GM12878 (cell line): ENCODE results near the gene CCDC24. TPM values are rescaled to one million over a fixed set of nuclear protein-coding genes. Genes with fewer than 3 reads are reported as not detected.

Source experiments
- ATAC-seq: fragments of 200-7000 bp; cut with Tn5 transposase; 3 replicates; pipeline ENCODE4 v1.9.1; 2020; ENCODE audit warnings: mild to moderate bottlenecking, moderate library complexity
- BruUV-seq: library from RNA; stranded (reverse); fragments of 400-500 nt; replicated peaks from 2 replicates; lab custom pipeline; 2021; lab: Mats Ljungman, UMichigan
- CTCF ChIA-PET: fragments of 300-600 bp; sonication (Branson Sonifier 250); formaldehyde crosslinking; extraction: SDS; loops from one replicate; lab custom pipeline; 2021; ENCODE audit warnings: inconsistent platforms; lab: Yijun Ruan, JAX
- POLR2A ChIA-PET: fragments of 350-600 bp; formaldehyde crosslinking; extraction: SDS; loops from one replicate; lab custom pipeline; 2021; ENCODE audit warnings: inconsistent platforms; lab: Charles Lee
- RAD21 ChIA-PET: fragments of 300-600 bp; sonication (Branson Sonifier 250); formaldehyde crosslinking; loops from one replicate; lab custom pipeline; 2023; ENCODE audit warnings: antibody characterized with exemption; ENCODE audit not compliant: unreplicated experiment; lab: Charles Lee
- SMC1A ChIA-PET: fragments of 300-600 bp; sonication (Branson Sonifier 250); formaldehyde crosslinking; loops from one replicate; lab custom pipeline; 2023; ENCODE audit not compliant: unreplicated experiment, uncharacterized antibody; lab: Charles Lee
- DNase-seq: peaks from one replicate; pipeline ENCODE4 v3.0.0-alpha.2; 2011; ENCODE audit warnings: low read depth, low spot score
- FAIRE-seq: peaks from 3 replicates; lab custom pipeline; 2011; peaks lifted over from hg19 to GRCh38; lab: Jason Lieb, UNC
- H2AFZ ChIP-seq: 2 replicates; pipeline ENCODE4 v1.6.0; 2011; ENCODE audit warnings: low read depth, low read length, control low read depth; ENCODE audit not compliant: control insufficient read depth
- H3K27ac ChIP-seq: 2 replicates; pipeline ENCODE4 v1.5.1; 2011; ENCODE audit warnings: control low read depth; ENCODE audit not compliant: control insufficient read depth, insufficient read depth
- H3K27me3 ChIP-seq, 2 experiments: replicated peaks in 1 of 2; 2 replicates each; pipeline versions ENCODE4 v1.6.0 to v1.6.1; 2011; ENCODE audit warnings: low read length in 1 of 2; ENCODE audit not compliant: control insufficient read depth in 2 of 2, insufficient read depth in 2 of 2
- H3K36me3 ChIP-seq, 2 experiments: 2 replicates each; pipeline ENCODE4 v1.5.1; 2011; ENCODE audit warnings: low read length in 1 of 2; ENCODE audit not compliant: control insufficient read depth in 2 of 2, insufficient read depth in 2 of 2
- H3K4me1 ChIP-seq: 2 replicates; pipeline ENCODE4 v1.6.1; 2011; ENCODE audit warnings: mild to moderate bottlenecking, low read length, moderate library complexity, mixed read lengths; ENCODE audit not compliant: control insufficient read depth, insufficient read depth
- H3K4me2 ChIP-seq: 2 replicates; pipeline ENCODE4 v1.6.0; 2011; ENCODE audit warnings: control low read depth; ENCODE audit not compliant: control insufficient read depth, insufficient read depth
- H3K4me3 ChIP-seq: fragments of 200-600 bp; sonication (generic); 2 replicates; pipeline ENCODE4 v1.5.1; 2016
- H3K79me2 ChIP-seq: 2 replicates; pipeline ENCODE4 v1.6.0; 2011; ENCODE audit warnings: low read length; ENCODE audit not compliant: control insufficient read depth, insufficient read depth
- H3K9ac ChIP-seq: 2 replicates; pipeline ENCODE4 v1.8.0; 2011; ENCODE audit warnings: low read length, control low read depth, mixed read lengths; ENCODE audit not compliant: control insufficient read depth, insufficient read depth
- H3K9me3 ChIP-seq: replicated peaks from 3 replicates; pipeline ENCODE4 v1.5.1; 2011; ENCODE audit warnings: mild to moderate bottlenecking, low read length; ENCODE audit not compliant: control insufficient read depth, insufficient read depth
- H4K20me1 ChIP-seq: 2 replicates; pipeline ENCODE4 v1.6.0; 2011; ENCODE audit not compliant: control insufficient read depth, insufficient read depth
- EP300 ChIP-seq, 2 experiments: fragments of 150-350 bp in 1 of 2; IDR thresholded peaks; 2 replicates each; pipeline ENCODE4 v1.6.1; 2011 to 2012; ENCODE audit warnings: low read depth in 2 of 2, low read length in 2 of 2, borderline replicate concordance in 1 of 2, improper control_type of control experiment in 1 of 2, inconsistent platforms in 1 of 2; ENCODE audit not compliant: control insufficient read depth in 1 of 2
- FOXK2 ChIP-seq: fragments of 450-650 bp; IDR thresholded peaks from 2 replicates; pipeline ENCODE4 v1.6.1; 2017; ENCODE audit warnings: mild to moderate bottlenecking, moderate library complexity
- MEF2B ChIP-seq: fragments of 450-650 bp; IDR thresholded peaks from 2 replicates; pipeline ENCODE4 v1.6.1; 2018; ENCODE audit warnings: mild to moderate bottlenecking, moderate library complexity; ENCODE audit not compliant: partially characterized antibody, poor library complexity, severe bottlenecking
- MYC ChIP-seq: IDR thresholded peaks from 2 replicates; pipeline ENCODE4 v1.6.1; 2011; ENCODE audit warnings: mild to moderate bottlenecking, low read length, moderate library complexity, inconsistent platforms; ENCODE audit not compliant: insufficient read depth, insufficient replicate concordance, insufficient read length, severe bottlenecking
- NFIC ChIP-seq: IDR thresholded peaks from 2 replicates; pipeline ENCODE4 v1.6.1; 2012; ENCODE audit warnings: low read depth, mild to moderate bottlenecking, inconsistent platforms, low read length, moderate library complexity
- POLR2A ChIP-seq: IDR thresholded peaks from 2 replicates; pipeline ENCODE4 v1.6.1; 2011; ENCODE audit warnings: low read depth, mild to moderate bottlenecking, low read length
- RAD21 ChIP-seq: IDR thresholded peaks from 2 replicates; pipeline ENCODE4 v1.6.1; 2011; ENCODE audit warnings: mild to moderate bottlenecking, low read depth, low read length, moderate library complexity; ENCODE audit not compliant: insufficient read depth
- SUZ12 ChIP-seq: fragments of 200-600 bp; sonication (generic); IDR thresholded peaks from one replicate; pipeline ENCODE4 v1.6.1; 2018; ENCODE audit warnings: antibody characterized with exemption, mild to moderate bottlenecking; ENCODE audit not compliant: unreplicated experiment
- TCF7 ChIP-seq: IDR thresholded peaks from 2 replicates; pipeline ENCODE4 v1.6.1; 2014; ENCODE audit warnings: antibody characterized with exemption, borderline replicate concordance
- ZBED1 ChIP-seq: IDR thresholded peaks from 2 replicates; pipeline ENCODE4 v1.6.1; 2016; ENCODE audit warnings: borderline replicate concordance
- ZNF622 ChIP-seq: fragments of 450-650 bp; IDR thresholded peaks from 2 replicates; pipeline ENCODE4 v1.6.1; 2017; ENCODE audit warnings: mild to moderate bottlenecking, inconsistent platforms
- WGBS: methylation state at CpG from one replicate; pipeline ENCODE4 v1.1.6; 2016; ENCODE audit warnings: low lambda C conversion rate; ENCODE audit not compliant: insufficient replicate concordance, insufficient coverage; ENCODE audit errors: missing lambda C conversion rate; 5-methylcytosine and 5-hydroxymethylcytosine counted together
- in situ Hi-C: fragments of 300-500 bp; cut with MboI; formaldehyde crosslinking; loops from 9 replicates; pipeline ENCODE4 v1.14.3; 2018; ENCODE audit warnings: mixed read lengths
- intact Hi-C: fragments of 100-400 bp; cut with micrococcal nuclease; formaldehyde crosslinking; loops from one replicate; pipeline ENCODE4 v1.14.2; 2022; ENCODE audit not compliant: unreplicated experiment
- polyA plus RNA-seq, 11 experiments: library from polyadenylated mRNA; depleted of rRNA in 4 of 11; unstranded in 6 of 11; stranded (reverse) in 5 of 11; fragments of >200 nt; fragmentation: Nextera tagmentation in 4 of 11; fragmentation: Illumina TruSeq in 1 of 11; extraction: Ambion mirVana in 4 of 11; extraction: Trizol in 1 of 11; gene quantifications; 1 replicate in 1 of 11; 2 replicates in 10 of 11; pipeline versions ENCODE4 v1.2.1 to v1.2.3, GENCODE V29; 2011 to 2016; ENCODE audit warnings: inconsistent platforms in 2 of 11, missing spikeins in 2 of 11, low read depth in 1 of 11
- total RNA-seq, 4 experiments: library from RNA; depleted of rRNA in 3 of 4; stranded (reverse); fragments of >200 nt in 3 of 4; fragmentation: Illumina TruSeq in 1 of 4; extraction: Trizol in 1 of 4; gene quantifications; 2 replicates each; pipeline versions ENCODE4 v1.2.1 to v1.2.3, GENCODE V29; 2013 to 2021
- TF ChIP-seq, protein P1 (sequence below): fragments of 450-650 bp; IDR thresholded peaks from 2 replicates; pipeline ENCODE4 v1.6.1; 2017; ENCODE audit warnings: mild to moderate bottlenecking, moderate library complexity
- TF ChIP-seq, protein P2 (sequence below): fragments of 450-650 bp; formaldehyde crosslinking; IDR thresholded peaks from 2 replicates; pipeline ENCODE4 v1.4.0; 2020; ENCODE audit warnings: mild to moderate bottlenecking, moderate library complexity
- TF ChIP-seq, protein P3 (sequence below): IDR thresholded peaks from 2 replicates; pipeline ENCODE4 v1.6.1; 2012; ENCODE audit warnings: mild to moderate bottlenecking, low read depth, low read length

The CCDC24 gene
- total and polyA plus RNA-seq, 10 of the 15 experiments (the other 5 are each of a cell fraction or from before 2014, with no cell fraction given): 0.18 to 3.1 (median 1.6) TPM; not detected in 1

DNA sequence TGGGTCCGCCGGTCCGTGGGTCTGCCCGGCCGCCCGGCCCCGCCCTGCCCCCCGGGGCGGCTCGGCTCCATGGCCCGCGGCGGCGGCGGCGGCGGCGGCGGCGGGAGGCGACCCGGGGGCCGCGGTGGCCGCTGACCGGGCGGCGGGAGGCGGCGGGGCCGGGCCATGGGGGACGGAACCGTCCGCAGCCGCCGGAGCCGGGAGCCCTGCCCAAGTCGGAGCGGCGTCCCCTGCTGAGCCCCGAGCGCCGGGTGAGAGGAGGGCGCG, 12.2 kb upstream of the CCDC24 start:
- Histone ChIP-seq H3K36me3 (peaks cover 0 to 7% of the 10 kb centered on the region in 2 experiments), H3K4me3 (peak overlapping the region; percentile 74), H3K79me2 (peaks cover 45% of the 10 kb centered on the region), H3K9me3 (no peaks in the 10 kb centered on the region), H3K9ac (peak overlapping the region; percentile 29; the same call in 1 of the 2 replicates), H4K20me1 (no peaks in the 10 kb centered on the region), H3K4me1 (peaks cover 24% of the 10 kb centered on the region), H3K4me2 (no peak overlapping the region; the same call in 1 of the 2 replicates), H3K27me3 (no peaks in the 10 kb centered on the region), H2AFZ (no peak overlapping the region), H3K27ac (no peak overlapping the region)
- no peak for FAIRE-seq
- in situ Hi-C loops (no loop called here), intact Hi-C loops (no loop called here)
- POLR2A ChIA-PET: no interaction called here
- ATAC-seq: no peak
- DNase-seq: no peak
- no TSS peak for BruUV-seq
- SMC1A ChIA-PET: no interaction called here
- CTCF ChIA-PET: no interaction called here
- 2% methylated on average over 16 of the region's 45 CpGs for WGBS
- RAD21 ChIA-PET: no interaction called here
- no peak for TF ChIP-seq MYC
- TF ChIP-seq, protein P1, sequence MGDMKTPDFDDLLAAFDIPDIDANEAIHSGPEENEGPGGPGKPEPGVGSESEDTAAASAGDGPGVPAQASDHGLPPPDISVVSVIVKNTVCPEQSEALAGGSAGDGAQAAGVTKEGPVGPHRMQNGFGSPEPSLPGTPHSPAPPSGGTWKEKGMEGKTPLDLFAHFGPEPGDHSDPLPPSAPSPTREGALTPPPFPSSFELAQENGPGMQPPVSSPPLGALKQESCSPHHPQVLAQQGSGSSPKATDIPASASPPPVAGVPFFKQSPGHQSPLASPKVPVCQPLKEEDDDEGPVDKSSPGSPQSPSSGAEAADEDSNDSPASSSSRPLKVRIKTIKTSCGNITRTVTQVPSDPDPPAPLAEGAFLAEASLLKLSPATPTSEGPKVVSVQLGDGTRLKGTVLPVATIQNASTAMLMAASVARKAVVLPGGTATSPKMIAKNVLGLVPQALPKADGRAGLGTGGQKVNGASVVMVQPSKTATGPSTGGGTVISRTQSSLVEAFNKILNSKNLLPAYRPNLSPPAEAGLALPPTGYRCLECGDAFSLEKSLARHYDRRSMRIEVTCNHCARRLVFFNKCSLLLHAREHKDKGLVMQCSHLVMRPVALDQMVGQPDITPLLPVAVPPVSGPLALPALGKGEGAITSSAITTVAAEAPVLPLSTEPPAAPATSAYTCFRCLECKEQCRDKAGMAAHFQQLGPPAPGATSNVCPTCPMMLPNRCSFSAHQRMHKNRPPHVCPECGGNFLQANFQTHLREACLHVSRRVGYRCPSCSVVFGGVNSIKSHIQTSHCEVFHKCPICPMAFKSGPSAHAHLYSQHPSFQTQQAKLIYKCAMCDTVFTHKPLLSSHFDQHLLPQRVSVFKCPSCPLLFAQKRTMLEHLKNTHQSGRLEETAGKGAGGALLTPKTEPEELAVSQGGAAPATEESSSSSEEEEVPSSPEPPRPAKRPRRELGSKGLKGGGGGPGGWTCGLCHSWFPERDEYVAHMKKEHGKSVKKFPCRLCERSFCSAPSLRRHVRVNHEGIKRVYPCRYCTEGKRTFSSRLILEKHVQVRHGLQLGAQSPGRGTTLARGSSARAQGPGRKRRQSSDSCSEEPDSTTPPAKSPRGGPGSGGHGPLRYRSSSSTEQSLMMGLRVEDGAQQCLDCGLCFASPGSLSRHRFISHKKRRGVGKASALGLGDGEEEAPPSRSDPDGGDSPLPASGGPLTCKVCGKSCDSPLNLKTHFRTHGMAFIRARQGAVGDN: no peak
- no peak for TF ChIP-seq ZBED1
- no peak for TF ChIP-seq TCF7
- TF ChIP-seq SUZ12: no peak
- no peak for TF ChIP-seq NFIC
- TF ChIP-seq, protein P2, sequence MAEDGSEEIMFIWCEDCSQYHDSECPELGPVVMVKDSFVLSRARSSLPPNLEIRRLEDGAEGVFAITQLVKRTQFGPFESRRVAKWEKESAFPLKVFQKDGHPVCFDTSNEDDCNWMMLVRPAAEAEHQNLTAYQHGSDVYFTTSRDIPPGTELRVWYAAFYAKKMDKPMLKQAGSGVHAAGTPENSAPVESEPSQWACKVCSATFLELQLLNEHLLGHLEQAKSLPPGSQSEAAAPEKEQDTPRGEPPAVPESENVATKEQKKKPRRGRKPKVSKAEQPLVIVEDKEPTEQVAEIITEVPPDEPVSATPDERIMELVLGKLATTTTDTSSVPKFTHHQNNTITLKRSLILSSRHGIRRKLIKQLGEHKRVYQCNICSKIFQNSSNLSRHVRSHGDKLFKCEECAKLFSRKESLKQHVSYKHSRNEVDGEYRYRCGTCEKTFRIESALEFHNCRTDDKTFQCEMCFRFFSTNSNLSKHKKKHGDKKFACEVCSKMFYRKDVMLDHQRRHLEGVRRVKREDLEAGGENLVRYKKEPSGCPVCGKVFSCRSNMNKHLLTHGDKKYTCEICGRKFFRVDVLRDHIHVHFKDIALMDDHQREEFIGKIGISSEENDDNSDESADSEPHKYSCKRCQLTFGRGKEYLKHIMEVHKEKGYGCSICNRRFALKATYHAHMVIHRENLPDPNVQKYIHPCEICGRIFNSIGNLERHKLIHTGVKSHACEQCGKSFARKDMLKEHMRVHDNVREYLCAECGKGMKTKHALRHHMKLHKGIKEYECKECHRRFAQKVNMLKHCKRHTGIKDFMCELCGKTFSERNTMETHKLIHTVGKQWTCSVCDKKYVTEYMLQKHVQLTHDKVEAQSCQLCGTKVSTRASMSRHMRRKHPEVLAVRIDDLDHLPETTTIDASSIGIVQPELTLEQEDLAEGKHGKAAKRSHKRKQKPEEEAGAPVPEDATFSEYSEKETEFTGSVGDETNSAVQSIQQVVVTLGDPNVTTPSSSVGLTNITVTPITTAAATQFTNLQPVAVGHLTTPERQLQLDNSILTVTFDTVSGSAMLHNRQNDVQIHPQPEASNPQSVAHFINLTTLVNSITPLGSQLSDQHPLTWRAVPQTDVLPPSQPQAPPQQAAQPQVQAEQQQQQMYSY (CRISPR knock-in tag): no peak
- TF ChIP-seq MEF2B: no peak
- TF ChIP-seq RAD21: no peak
- no peak for TF ChIP-seq POLR2A
- TF ChIP-seq, protein P3, sequence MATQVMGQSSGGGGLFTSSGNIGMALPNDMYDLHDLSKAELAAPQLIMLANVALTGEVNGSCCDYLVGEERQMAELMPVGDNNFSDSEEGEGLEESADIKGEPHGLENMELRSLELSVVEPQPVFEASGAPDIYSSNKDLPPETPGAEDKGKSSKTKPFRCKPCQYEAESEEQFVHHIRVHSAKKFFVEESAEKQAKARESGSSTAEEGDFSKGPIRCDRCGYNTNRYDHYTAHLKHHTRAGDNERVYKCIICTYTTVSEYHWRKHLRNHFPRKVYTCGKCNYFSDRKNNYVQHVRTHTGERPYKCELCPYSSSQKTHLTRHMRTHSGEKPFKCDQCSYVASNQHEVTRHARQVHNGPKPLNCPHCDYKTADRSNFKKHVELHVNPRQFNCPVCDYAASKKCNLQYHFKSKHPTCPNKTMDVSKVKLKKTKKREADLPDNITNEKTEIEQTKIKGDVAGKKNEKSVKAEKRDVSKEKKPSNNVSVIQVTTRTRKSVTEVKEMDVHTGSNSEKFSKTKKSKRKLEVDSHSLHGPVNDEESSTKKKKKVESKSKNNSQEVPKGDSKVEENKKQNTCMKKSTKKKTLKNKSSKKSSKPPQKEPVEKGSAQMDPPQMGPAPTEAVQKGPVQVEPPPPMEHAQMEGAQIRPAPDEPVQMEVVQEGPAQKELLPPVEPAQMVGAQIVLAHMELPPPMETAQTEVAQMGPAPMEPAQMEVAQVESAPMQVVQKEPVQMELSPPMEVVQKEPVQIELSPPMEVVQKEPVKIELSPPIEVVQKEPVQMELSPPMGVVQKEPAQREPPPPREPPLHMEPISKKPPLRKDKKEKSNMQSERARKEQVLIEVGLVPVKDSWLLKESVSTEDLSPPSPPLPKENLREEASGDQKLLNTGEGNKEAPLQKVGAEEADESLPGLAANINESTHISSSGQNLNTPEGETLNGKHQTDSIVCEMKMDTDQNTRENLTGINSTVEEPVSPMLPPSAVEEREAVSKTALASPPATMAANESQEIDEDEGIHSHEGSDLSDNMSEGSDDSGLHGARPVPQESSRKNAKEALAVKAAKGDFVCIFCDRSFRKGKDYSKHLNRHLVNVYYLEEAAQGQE: no peak
- no peak for TF ChIP-seq ZNF622
- TF ChIP-seq FOXK2: no peak
- TF ChIP-seq EP300 (IDR thresholded peaks at IDR 0.05; ENCODE audit: borderline replicate concordance in 1 of 2, control insufficient read depth in 1 of 2, low read depth in 2 of 2, low read length in 2 of 2): no peak
